Measurements from ENCODE around the gene KIF20A.

KIF20A gene

GRCh38 chr5:138159666-138160065 lies 19.2 kb upstream of the KIF20A start:
- Histone ChIP-seq H3K4me1 (no peaks in the 10 kb centered on the region), H3K27ac (no peak overlapping the region), H3K27me3 (no peaks in the 10 kb centered on the region), H3K36me3 (peaks cover 83 to 92% (median 90%) of the 10 kb centered on the region in 3 donors), H3K4me3 (no peak overlapping the region), H3K9me3 (no peaks in the 10 kb centered on the region)
- no peak for DNase-seq
- intact Hi-C loops (cut with DNase I; ENCODE audit: low total_unique reads), result no loop called here
- TF ChIP-seq, protein P1, sequence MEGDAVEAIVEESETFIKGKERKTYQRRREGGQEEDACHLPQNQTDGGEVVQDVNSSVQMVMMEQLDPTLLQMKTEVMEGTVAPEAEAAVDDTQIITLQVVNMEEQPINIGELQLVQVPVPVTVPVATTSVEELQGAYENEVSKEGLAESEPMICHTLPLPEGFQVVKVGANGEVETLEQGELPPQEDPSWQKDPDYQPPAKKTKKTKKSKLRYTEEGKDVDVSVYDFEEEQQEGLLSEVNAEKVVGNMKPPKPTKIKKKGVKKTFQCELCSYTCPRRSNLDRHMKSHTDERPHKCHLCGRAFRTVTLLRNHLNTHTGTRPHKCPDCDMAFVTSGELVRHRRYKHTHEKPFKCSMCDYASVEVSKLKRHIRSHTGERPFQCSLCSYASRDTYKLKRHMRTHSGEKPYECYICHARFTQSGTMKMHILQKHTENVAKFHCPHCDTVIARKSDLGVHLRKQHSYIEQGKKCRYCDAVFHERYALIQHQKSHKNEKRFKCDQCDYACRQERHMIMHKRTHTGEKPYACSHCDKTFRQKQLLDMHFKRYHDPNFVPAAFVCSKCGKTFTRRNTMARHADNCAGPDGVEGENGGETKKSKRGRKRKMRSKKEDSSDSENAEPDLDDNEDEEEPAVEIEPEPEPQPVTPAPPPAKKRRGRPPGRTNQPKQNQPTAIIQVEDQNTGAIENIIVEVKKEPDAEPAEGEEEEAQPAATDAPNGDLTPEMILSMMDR (IDR thresholded peaks at IDR 0.05), result no peak

- Histone ChIP-seq H3K9me3 (no peaks in the 10 kb centered on the region), H3K27ac (no peak overlapping the region), H3K27me3 (no peaks in the 10 kb centered on the region), H3K4me3 (no peak overlapping the region), H3K36me3 (peaks cover 93 to 100% (median 100%) of the 10 kb centered on the region in 3 donors), H3K4me1 (no peaks in the 10 kb centered on the region)
- intact Hi-C loops (cut with DNase I; ENCODE audit: low total_unique reads), result no loop called here
- TF ChIP-seq, protein P1 (IDR thresholded peaks at IDR 0.05), result no peak
- DNase-seq, result no peak
Observed at GRCh38 chr5:138160706-138161105, 18.2 kb upstream of the KIF20A start.

DNA sequence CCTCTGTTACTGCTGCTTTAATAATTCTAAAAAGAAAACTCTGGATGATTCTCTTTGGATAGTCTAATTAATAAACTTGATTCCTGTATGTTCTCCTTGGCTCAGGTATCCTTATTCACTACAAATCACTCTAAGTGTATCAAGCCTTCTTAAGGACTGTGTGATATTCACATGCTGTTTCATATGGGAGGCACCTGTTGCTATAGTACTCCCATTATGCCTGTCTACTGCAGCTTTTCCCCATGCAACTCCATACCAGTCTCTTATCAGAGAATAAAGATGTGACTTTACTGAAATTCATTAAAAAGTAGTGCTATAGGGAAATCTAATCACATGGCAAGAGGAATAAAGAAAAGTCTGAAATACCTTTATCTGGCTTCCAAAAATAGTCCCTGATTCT lies 15.2 kb upstream of the KIF20A start:
- peaks cover 99 to 100% (median 100%) of the 10 kb centered on the region in 3 donors for H3K36me3 ChIP-seq
- H3K4me3 ChIP-seq, result no peak overlapping the region
- H3K9me3 ChIP-seq, result no peaks in the 10 kb centered on the region
- DNase-seq, result no peak
- no peaks in the 10 kb centered on the region for H3K4me1 ChIP-seq
- intact Hi-C loops (cut with DNase I; ENCODE audit: low total_unique reads), result no loop called here
- H3K27me3 ChIP-seq, result no peaks in the 10 kb centered on the region
- no peak overlapping the region for H3K27ac ChIP-seq
- TF ChIP-seq, protein P1 (IDR thresholded peaks at IDR 0.05), result no peak

- intact Hi-C loops (cut with DNase I; ENCODE audit: low total_unique reads), result no loop called here
Observed at GRCh38 chr5:138169124-138169523, 9.8 kb upstream of the KIF20A start.

GRCh38 chr5:138170299-138170698 lies 8.6 kb upstream of the KIF20A start:
- no peak for DNase-seq
- no peaks in the 10 kb centered on the region for H3K27me3 ChIP-seq
- peaks cover 88 to 100% (median 92%) of the 10 kb centered on the region in 3 donors for H3K36me3 ChIP-seq
- no peak overlapping the region for H3K27ac ChIP-seq
- H3K4me3 ChIP-seq, result no peak overlapping the region
- TF ChIP-seq, protein P1 (IDR thresholded peaks at IDR 0.05), result no peak
- H3K9me3 ChIP-seq, result no peaks in the 10 kb centered on the region
- H3K4me1 ChIP-seq, result no peaks in the 10 kb centered on the region
- intact Hi-C loops (cut with DNase I; ENCODE audit: low total_unique reads), result no loop called here

More at GRCh38 chr5:138169124-138169523, 9.8 kb upstream of the KIF20A start:
- Histone ChIP-seq H3K36me3 (peaks cover 88 to 100% (median 95%) of the 10 kb centered on the region in 3 donors), H3K9me3 (no peaks in the 10 kb centered on the region), H3K27ac (no peak overlapping the region), H3K4me1 (no peaks in the 10 kb centered on the region), H3K27me3 (no peaks in the 10 kb centered on the region), H3K4me3 (no peak overlapping the region)
- TF ChIP-seq, protein P1 (IDR thresholded peaks at IDR 0.05), result no peak
- no peak for DNase-seq

All from tibial artery (tissue), 4 donors.